ENCODE data around the gene PPP1R1A. TPM values are rescaled to one million over a fixed set of nuclear protein-coding genes. Genes with fewer than 3 reads are reported as not detected.

PPP1R1A gene
- total RNA-seq, 1 experiment from 2014 or later: not detected

GRCh38 chr12:54535474-54535873 lies 53.0 kb downstream of the PPP1R1A start:
- DNase-seq (ENCODE audit: low spot score): no peak

GRCh38 chr12:54529581-54529980 lies 58.9 kb downstream of the PPP1R1A start:
- DNase-seq (ENCODE audit: low spot score): no peak

Other genes with a start within 250 kb of the PPP1R1A start
- gene GPR84, start 224.2 kb downstream of the PPP1R1A start, total RNA-seq (2014; rRNA removed; shearing (Covaris generic)): not detected in 2 replicates
- 1.3 and 5.3 TPM in 2 replicates for gene ZNF385A, start 203.9 kb downstream of the PPP1R1A start, total RNA-seq (2014; rRNA removed; shearing (Covaris generic))
- gene ITGA5, start 169.4 kb downstream of the PPP1R1A start, total RNA-seq (2014; rRNA removed; shearing (Covaris generic)): 215 and 219 TPM in 2 replicates
- gene GTSF1, start 115.1 kb downstream of the PPP1R1A start, total RNA-seq (2014; rRNA removed; shearing (Covaris generic)): not detected in 2 replicates
- not detected in 2 replicates for gene NCKAP1L, start 90.9 kb downstream of the PPP1R1A start, total RNA-seq (2014; rRNA removed; shearing (Covaris generic))
- 0.10 TPM in 1 of 2 replicates, not detected in the other for gene PDE1B, start 39.1 kb downstream of the PPP1R1A start, total RNA-seq (2014; rRNA removed; shearing (Covaris generic))
- not detected in 2 replicates for gene LACRT, start 46.2 kb upstream of the PPP1R1A start, total RNA-seq (2014; rRNA removed; shearing (Covaris generic))
- not detected in 2 replicates for gene DCD, start 59.7 kb upstream of the PPP1R1A start, total RNA-seq (2014; rRNA removed; shearing (Covaris generic))

Measured in A172 (cell line).